Measurements from ENCODE around the gene RSPH9. TPM values are rescaled to one million over a fixed set of nuclear protein-coding genes. Genes with fewer than 3 reads are reported as not detected.

The RSPH9 gene
- total and polyA plus RNA-seq, 2 donors (not counting 3 experiments of a cell fraction or from before 2014, with no cell fraction given): 0.18 to 0.27 TPM

GRCh38 chr6:43677759-43678158 lies 32.9 kb downstream of the RSPH9 start:
- dilution Hi-C loops (cut with MboI; ENCODE audit: extremely low pct_ligation_motif_present, low sequenced_read_pairs) (no loop called here), intact Hi-C loops (cut with micrococcal nuclease) (no loop called here)
- no peak for TF ChIP-seq GATA2 (IDR thresholded peaks at IDR 0.05; ENCODE audit: insufficient read depth, insufficient read length, low read depth, low read length)
- TF ChIP-seq MYC (IDR thresholded peaks at IDR 0.05; ENCODE audit: low read depth, low read length): no peak
- no peak for TF ChIP-seq JUN (IDR thresholded peaks at IDR 0.05; ENCODE audit: borderline replicate concordance, insufficient read depth, insufficient read length, low read depth)
- no peak for TF ChIP-seq FOS (IDR thresholded peaks at IDR 0.05; ENCODE audit: borderline replicate concordance, insufficient read depth, low read length)
- TF ChIP-seq MAX (IDR thresholded peaks at IDR 0.05; ENCODE audit: insufficient read depth, insufficient read length): no peak
- no peak for TF ChIP-seq POLR2A (IDR thresholded peaks at IDR 0.05; ENCODE audit: low read depth, low read length)
- no peak for TF ChIP-seq EZH2 (IDR thresholded peaks at IDR 0.05; ENCODE audit: borderline replicate concordance, low read depth, low read length, severe bottlenecking)
- TF ChIP-seq CTCF (IDR thresholded peaks at IDR 0.05; ENCODE audit: extremely low read depth in 1 of 2, insufficient read depth in 1 of 2, low read depth in 1 of 2, low read length in 2 of 2): no peak
- TF ChIP-seq POLR2AphosphoS5 (IDR thresholded peaks at IDR 0.05; ENCODE audit: insufficient read depth, low read depth, low read length): no peak
- POLR2A ChIA-PET: no interaction called here
- CTCF ChIA-PET: interaction anchor here (1.4 to 7.7 kb wide), 2 partner anchors 9 to 93 kb away, joined by 3 to 49 read pairs; no protein-coding TSS in a partner anchor
- Histone ChIP-seq H4K20me1 (replicated peaks; ENCODE audit: control insufficient read depth, extremely low read depth, insufficient read depth, low read length) (no peaks in the 10 kb centered on the region), H3K4me2 (ENCODE audit: insufficient read depth, low read length) (no peak overlapping the region), H3K9me1 (replicated peaks; ENCODE audit: control insufficient read depth, extremely low read depth, insufficient read depth, low read length) (no peaks in the 10 kb centered on the region), H3K36me3 (ENCODE audit: control insufficient read depth in 2 of 2, extremely low read depth in 1 of 2, insufficient read depth in 2 of 2, low read length in 2 of 2) (peaks cover 9 to 44% of the 10 kb centered on the region in 2 experiments), H3K9ac (replicated peaks; ENCODE audit: extremely low read depth, insufficient read depth, low read length) (no peak overlapping the region), H3K4me3 (replicated peaks in 1 of 3; ENCODE audit: insufficient read depth in 1 of 3, low read depth in 1 of 3, low read length in 3 of 3) (no peak overlapping the region), H3K27ac (ENCODE audit: insufficient read depth, low read depth, low read length) (no peak overlapping the region), H2AFZ (ENCODE audit: low read depth, low read length) (no peak overlapping the region), H3K4me1 (ENCODE audit: control insufficient read depth, extremely low read depth, insufficient read depth, low read length) (no peaks in the 10 kb centered on the region), H3K79me2 (ENCODE audit: control insufficient read depth, insufficient read depth, low read length) (peaks cover 13% of the 10 kb centered on the region), H3K27me3 (ENCODE audit: control insufficient read depth in 2 of 2, insufficient read depth in 2 of 2, low read length in 2 of 2) (no peaks in the 10 kb centered on the region), H3K9me3 (replicated peaks; ENCODE audit: control insufficient read depth, insufficient read depth, low read length) (no peaks in the 10 kb centered on the region)
- DNase-seq (ENCODE audit: low read depth, low spot score): no peak
- no TSS peak for BruUV-seq (replicated peaks)
- FAIRE-seq: no peak

All from endothelial cell of umbilical vein (primary cell).